Measurements from ENCODE around the gene SP9. TPM values are rescaled to one million over a fixed set of nuclear protein-coding genes. Genes with fewer than 3 reads are reported as not detected.

The SP9 gene
- total RNA-seq, 1 experiment from 2014 or later, result not detected

DNA sequence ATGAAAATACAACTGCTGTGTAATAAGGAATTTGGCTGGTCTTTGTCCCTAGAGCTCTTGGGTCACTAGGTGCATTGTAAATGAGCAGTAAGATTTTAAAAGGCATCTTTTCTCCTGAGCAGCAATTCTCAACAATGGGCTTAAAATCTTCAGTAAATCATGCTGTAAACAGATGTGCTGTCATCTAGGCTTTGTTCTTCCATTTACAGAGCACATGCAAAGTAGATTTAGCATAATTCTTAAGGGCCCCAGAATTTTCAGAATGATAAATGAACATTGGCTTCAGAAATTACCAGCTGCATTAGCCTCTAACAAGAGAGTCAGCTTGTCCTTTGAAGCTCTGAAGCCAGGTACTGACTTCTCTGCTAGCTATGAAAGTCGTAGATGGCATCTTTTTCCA is 33.9 kb downstream of the SP9 start:
- H2AFZ ChIP-seq, result no peak overlapping the region
- H3K9me3 ChIP-seq (ENCODE audit: insufficient read depth, low read depth), result no peaks in the 10 kb centered on the region
- H3K9me2 ChIP-seq (ENCODE audit: insufficient read depth), result no peaks in the 10 kb centered on the region
- ChIA-PET CTCF (interaction anchor here (0.5 kb wide), 1 partner anchor 78 kb away, joined by 4 read pairs; no protein-coding TSS in a partner anchor), POLR2A (ENCODE audit: unreplicated experiment) (interaction anchor here (0.5 to 0.6 kb wide), 2 partner anchors 135 to 811 kb away, joined by 3 read pairs; no protein-coding TSS in a partner anchor)
- H3K4me1 ChIP-seq (replicated peaks; ENCODE audit: insufficient read depth), result no peaks in the 10 kb centered on the region
- H3K27ac ChIP-seq, result no peak overlapping the region
- BruUV-seq (replicated peaks), result no TSS peak
- DNase-seq, result no peak
- TF ChIP-seq, protein P1, sequence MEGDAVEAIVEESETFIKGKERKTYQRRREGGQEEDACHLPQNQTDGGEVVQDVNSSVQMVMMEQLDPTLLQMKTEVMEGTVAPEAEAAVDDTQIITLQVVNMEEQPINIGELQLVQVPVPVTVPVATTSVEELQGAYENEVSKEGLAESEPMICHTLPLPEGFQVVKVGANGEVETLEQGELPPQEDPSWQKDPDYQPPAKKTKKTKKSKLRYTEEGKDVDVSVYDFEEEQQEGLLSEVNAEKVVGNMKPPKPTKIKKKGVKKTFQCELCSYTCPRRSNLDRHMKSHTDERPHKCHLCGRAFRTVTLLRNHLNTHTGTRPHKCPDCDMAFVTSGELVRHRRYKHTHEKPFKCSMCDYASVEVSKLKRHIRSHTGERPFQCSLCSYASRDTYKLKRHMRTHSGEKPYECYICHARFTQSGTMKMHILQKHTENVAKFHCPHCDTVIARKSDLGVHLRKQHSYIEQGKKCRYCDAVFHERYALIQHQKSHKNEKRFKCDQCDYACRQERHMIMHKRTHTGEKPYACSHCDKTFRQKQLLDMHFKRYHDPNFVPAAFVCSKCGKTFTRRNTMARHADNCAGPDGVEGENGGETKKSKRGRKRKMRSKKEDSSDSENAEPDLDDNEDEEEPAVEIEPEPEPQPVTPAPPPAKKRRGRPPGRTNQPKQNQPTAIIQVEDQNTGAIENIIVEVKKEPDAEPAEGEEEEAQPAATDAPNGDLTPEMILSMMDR (conservative IDR thresholded peaks at IDR 0.05), result no peak
- no peak for TF ChIP-seq EZH2 (IDR thresholded peaks at IDR 0.05; ENCODE audit: low read depth)
- no peaks in the 10 kb centered on the region for H3K27me3 ChIP-seq (ENCODE audit: insufficient read depth, low read depth)
- no peak overlapping the region for H3K4me3 ChIP-seq
- no peaks in the 10 kb centered on the region for H3F3A ChIP-seq (ENCODE audit: insufficient read depth, low read depth)
- intact Hi-C loops (cut with micrococcal nuclease; ENCODE audit: unreplicated experiment), result no loop called here
- peaks cover 9% of the 10 kb centered on the region for H4K20me1 ChIP-seq (ENCODE audit: insufficient read depth)
- H3K79me2 ChIP-seq (ENCODE audit: low read depth), result no peaks in the 10 kb centered on the region
- H3K4me2 ChIP-seq, result no peak overlapping the region
- peaks cover 41% of the 10 kb centered on the region for H3K36me3 ChIP-seq (ENCODE audit: low read depth)

- no peak overlapping the region for H3K4me3 ChIP-seq
These were observed 42.2 kb downstream of the SP9 start for GRCh38 chr2:174376967-174377366.

DNA sequence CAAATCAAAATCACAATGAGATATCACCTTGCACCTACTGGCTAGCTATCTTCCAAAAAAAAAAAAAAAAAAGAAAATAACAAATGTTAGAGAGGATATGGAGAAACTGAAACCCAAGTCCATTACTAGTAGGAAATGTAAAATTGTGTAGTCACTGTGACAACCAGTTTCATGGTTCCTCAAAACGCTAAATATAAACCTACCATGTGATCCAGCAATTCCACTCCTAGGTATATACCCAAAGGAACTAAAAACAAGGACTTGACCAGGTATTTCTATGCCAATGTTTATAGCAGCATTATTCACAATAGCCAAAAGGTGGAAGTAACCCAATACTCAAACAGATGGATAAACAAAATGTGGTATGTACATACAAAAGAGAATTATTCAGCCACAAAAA is 49.0 kb downstream of the SP9 start:
- Histone ChIP-seq H3K9me2 (ENCODE audit: insufficient read depth) (no peaks in the 10 kb centered on the region), H2AFZ (no peak overlapping the region), H3K4me1 (replicated peaks; ENCODE audit: insufficient read depth) (no peaks in the 10 kb centered on the region), H3K4me2 (no peak overlapping the region), H3F3A (ENCODE audit: insufficient read depth, low read depth) (no peaks in the 10 kb centered on the region), H3K79me2 (ENCODE audit: low read depth) (peaks cover 2% of the 10 kb centered on the region; the same call in 1 of the 2 replicates), H4K20me1 (ENCODE audit: insufficient read depth) (peaks cover 24% of the 10 kb centered on the region), H3K36me3 (ENCODE audit: low read depth) (peaks cover 39% of the 10 kb centered on the region), H3K4me3 (no peak overlapping the region), H3K27ac (no peak overlapping the region), H3K9me3 (ENCODE audit: insufficient read depth, low read depth) (no peaks in the 10 kb centered on the region), H3K27me3 (ENCODE audit: insufficient read depth, low read depth) (no peaks in the 10 kb centered on the region)
- no TSS peak for BruUV-seq (replicated peaks)
- DNase-seq, result no peak
- CTCF ChIA-PET, result interaction anchor here (0.6 to 0.7 kb wide), 2 partner anchors 163 to 361 kb away, joined by 3 to 4 read pairs; no protein-coding TSS in a partner anchor
- TF ChIP-seq EZH2 (IDR thresholded peaks at IDR 0.05; ENCODE audit: low read depth), result no peak
- TF ChIP-seq, protein P1 (conservative IDR thresholded peaks at IDR 0.05), result no peak
- POLR2A ChIA-PET (ENCODE audit: unreplicated experiment), result no interaction called here
- intact Hi-C loops (cut with micrococcal nuclease; ENCODE audit: unreplicated experiment), result no loop called here

More at GRCh38 chr2:174376967-174377366, 42.2 kb downstream of the SP9 start:
- TF ChIP-seq, protein P1 (conservative IDR thresholded peaks at IDR 0.05), result no peak
- no peak for TF ChIP-seq EZH2 (IDR thresholded peaks at IDR 0.05; ENCODE audit: low read depth)
- ChIA-PET CTCF (interaction anchor here (0.7 kb wide), 1 partner anchor 723 kb away, joined by 5 read pairs; no protein-coding TSS in a partner anchor), POLR2A (ENCODE audit: unreplicated experiment) (no interaction called here)
- no TSS peak for BruUV-seq (replicated peaks)
- H3K4me2 ChIP-seq, result no peak overlapping the region
- peaks cover 6% of the 10 kb centered on the region; the same call in 1 of the 2 replicates for H4K20me1 ChIP-seq (ENCODE audit: insufficient read depth)
- peak in 1 of 2 experiments; percentile 56 for DNase-seq
- H3K27me3 ChIP-seq (ENCODE audit: insufficient read depth, low read depth), result no peaks in the 10 kb centered on the region
- H3K27ac ChIP-seq, result no peak overlapping the region
- H3K36me3 ChIP-seq (ENCODE audit: low read depth), result peaks cover 51% of the 10 kb centered on the region
- no peaks in the 10 kb centered on the region for H3F3A ChIP-seq (ENCODE audit: insufficient read depth, low read depth)
- intact Hi-C loops (cut with micrococcal nuclease; ENCODE audit: unreplicated experiment), result no loop called here
- H3K4me1 ChIP-seq (replicated peaks; ENCODE audit: insufficient read depth), result no peaks in the 10 kb centered on the region
- no peak overlapping the region for H2AFZ ChIP-seq
- no peaks in the 10 kb centered on the region for H3K79me2 ChIP-seq (ENCODE audit: low read depth)
- H3K9me3 ChIP-seq (ENCODE audit: insufficient read depth, low read depth), result no peaks in the 10 kb centered on the region
- no peaks in the 10 kb centered on the region for H3K9me2 ChIP-seq (ENCODE audit: insufficient read depth)

Data from PC-9 (cell line).